HCT116 (cell line): ENCODE results near the gene HAUS8. TPM values are rescaled to one million over a fixed set of nuclear protein-coding genes. Genes with fewer than 3 reads are reported as not detected.

Experiments used
- ATAC-seq: fragments of 200-7000 bp; cut with Tn5 transposase; 2 replicates; pipeline ENCODE4 v1.9.1; 2020; ENCODE audit warnings: mild to moderate bottlenecking, moderate library complexity
- BruUV-seq: library from RNA; stranded (reverse); fragments of 400-500 nt; replicated peaks from 2 replicates; lab custom pipeline; 2021; lab: Mats Ljungman, UMichigan
- CTCF ChIA-PET: fragments of 300-600 bp; sonication (Branson Sonifier 250); formaldehyde crosslinking; loops from one replicate; lab custom pipeline; 2021; ENCODE audit warnings: antibody characterized with exemption; lab: Charles Lee
- POLR2A ChIA-PET: fragments of 300-600, 350-600 bp; sonication (Branson Sonifier 250); formaldehyde crosslinking; loops from one replicate; lab custom pipeline; 2021; ENCODE audit warnings: antibody characterized with exemption; lab: Charles Lee
- RAD21 ChIA-PET, 2 experiments: fragments of 300-600 bp; sonication (Branson Sonifier 250); formaldehyde crosslinking; loops; one replicate each; lab custom pipeline; 2023; ENCODE audit warnings: low total read pairs in 2 of 2; ENCODE audit not compliant: uncharacterized antibody in 2 of 2, unreplicated experiment in 2 of 2, low non-redundant PET in 1 of 2; lab: Charles Lee
- DNase-seq: peaks from one replicate; pipeline ENCODE4 v3.0.0-alpha.2; 2010; ENCODE audit warnings: low read depth, low spot score
- H2AFZ ChIP-seq: fragments of 200-600 bp; shearing (Covaris generic), sonication (generic); 2 replicates; pipeline ENCODE4 v1.6.1; 2017; ENCODE audit warnings: low read depth, mixed run types, mixed read lengths, antibody characterized with exemption, low read length; ENCODE audit not compliant: poor library complexity, severe bottlenecking
- H3K27ac ChIP-seq: 2 replicates; pipeline ENCODE4 v1.5.1; 2012; ENCODE audit warnings: low read depth, low read length
- H3K27me3 ChIP-seq: fragments of 200-600 bp; sonication (generic); 2 replicates; pipeline ENCODE4 v1.6.1; 2016; ENCODE audit warnings: mixed run types, low read length, mixed read lengths; ENCODE audit not compliant: insufficient read depth
- H3K36me3 ChIP-seq, 2 experiments: fragments of 200-500 bp in 1 of 2; fragments of 200-600 bp in 1 of 2; sonication (Bioruptor generic) in 1 of 2; sonication (generic) in 1 of 2; 2 replicates each; pipeline versions ENCODE4 v1.5.1 to v1.6.1; 2014 to 2016; ENCODE audit warnings: low read length in 2 of 2, inconsistent platforms in 1 of 2, mixed read lengths in 1 of 2, mixed run types in 1 of 2; ENCODE audit not compliant: insufficient read depth in 2 of 2, control insufficient read depth in 1 of 2
- H3K4me1 ChIP-seq, 2 experiments: fragments of 200-600 bp in 1 of 2; sonication (generic) in 1 of 2; 2 replicates each; pipeline versions ENCODE4 v1.5.1 to v1.6.1; 2012 to 2017; ENCODE audit warnings: low read length in 2 of 2, inconsistent platforms in 1 of 2, mild to moderate bottlenecking in 1 of 2, mixed read lengths in 1 of 2, mixed run types in 1 of 2, moderate library complexity in 1 of 2; ENCODE audit not compliant: insufficient read depth in 2 of 2, control insufficient read depth in 1 of 2
- H3K4me2 ChIP-seq: fragments of 200-600 bp; sonication (generic); 2 replicates; pipeline ENCODE4 v1.6.1; 2017; ENCODE audit warnings: mixed run types, low read length, mixed read lengths
- H3K4me3 ChIP-seq, 2 experiments: fragments of 200-600 bp in 1 of 2; sonication (generic) in 1 of 2; replicated peaks in 1 of 2; 2 replicates each; pipeline ENCODE4 v1.5.1; 2011 to 2016; ENCODE audit warnings: low read length in 2 of 2, control low read depth in 1 of 2, low read depth in 1 of 2, mild to moderate bottlenecking in 1 of 2, mixed read lengths in 1 of 2, mixed run types in 1 of 2
- H3K79me2 ChIP-seq: fragments of 200-600 bp; sonication (generic); 2 replicates; pipeline ENCODE4 v1.6.1; 2017; ENCODE audit warnings: mild to moderate bottlenecking, mixed run types, low read length, moderate library complexity, mixed read lengths; ENCODE audit not compliant: insufficient read depth
- H3K9ac ChIP-seq: fragments of 200-600 bp; sonication (generic); 2 replicates; pipeline ENCODE4 v1.6.1; 2016; ENCODE audit warnings: low read length, mixed read lengths
- H3K9me2 ChIP-seq: fragments of 200-600 bp; sonication (generic), shearing (Covaris generic); 2 replicates; pipeline ENCODE4 v1.6.1; 2017; ENCODE audit warnings: mixed run types, mild to moderate bottlenecking, moderate library complexity; ENCODE audit not compliant: insufficient read depth
- H3K9me3 ChIP-seq, 2 experiments: fragments of 200-500 bp in 1 of 2; fragments of 200-600 bp in 1 of 2; sonication (Bioruptor generic) in 1 of 2; sonication (generic) in 1 of 2; 2 replicates each; pipeline ENCODE4 v1.6.1; 2014 to 2017; ENCODE audit warnings: low read length in 2 of 2, mixed read lengths in 2 of 2, inconsistent platforms in 1 of 2, low read depth in 1 of 2, mild to moderate bottlenecking in 1 of 2, mixed run types in 1 of 2, moderate library complexity in 1 of 2; ENCODE audit not compliant: control insufficient read depth in 1 of 2, insufficient read depth in 1 of 2
- H4K20me1 ChIP-seq: fragments of 200-600 bp; sonication (generic), shearing (Covaris generic); 2 replicates; pipeline ENCODE4 v1.6.1; 2017; ENCODE audit warnings: mixed run types, mild to moderate bottlenecking, moderate library complexity; ENCODE audit not compliant: insufficient read depth
- CBX3 ChIP-seq: IDR thresholded peaks from 2 replicates; pipeline ENCODE4 v1.6.1; 2012; ENCODE audit warnings: low read depth
- ELF1 ChIP-seq: IDR thresholded peaks from 2 replicates; pipeline ENCODE4 v1.6.1; 2012; ENCODE audit warnings: low read depth, borderline replicate concordance
- POLR2A ChIP-seq: IDR thresholded peaks from 2 replicates; pipeline ENCODE4 v1.7.0; 2011; ENCODE audit warnings: borderline replicate concordance; ENCODE audit not compliant: insufficient read depth, insufficient read length; ENCODE audit errors: extremely low read depth
- POLR2AphosphoS5 ChIP-seq: IDR thresholded peaks from 2 replicates; pipeline ENCODE4 v1.6.1; 2011; ENCODE audit warnings: mild to moderate bottlenecking, low read depth, low read length, moderate library complexity
- SIN3A ChIP-seq: IDR thresholded peaks from 2 replicates; pipeline ENCODE4 v1.6.1; 2012; ENCODE audit warnings: low read depth
- SP1 ChIP-seq: IDR thresholded peaks from 2 replicates; pipeline ENCODE4 v1.6.1; 2012; ENCODE audit warnings: low read depth
- SRF ChIP-seq: IDR thresholded peaks from 2 replicates; pipeline ENCODE4 v1.6.1; 2012; ENCODE audit warnings: low read depth
- ZFX ChIP-seq: fragments of 450-650 bp; IDR thresholded peaks from 2 replicates; pipeline ENCODE4 v1.6.1; 2017
- ZNF274 ChIP-seq: fragments of 200-500 bp; sonication (Bioruptor generic); IDR thresholded peaks from 2 replicates; pipeline ENCODE4 v1.6.1; 2014; ENCODE audit warnings: mild to moderate bottlenecking, low read depth, low read length, inconsistent platforms
- intact Hi-C: fragments of 100-400 bp; cut with micrococcal nuclease; formaldehyde crosslinking; loops from 2 replicates; pipeline ENCODE4 v1.10.0; 2022
- total RNA-seq: library from RNA; stranded (reverse); gene quantifications from one replicate; pipeline ENCODE4 v1.2.1, GENCODE V29; 2021; ENCODE audit not compliant: unreplicated experiment
- TF ChIP-seq, protein P1 (sequence below): IDR thresholded peaks from 2 replicates; pipeline ENCODE4 v1.6.1; 2012
- TF ChIP-seq, protein P2 (sequence below): IDR thresholded peaks from 2 replicates; pipeline ENCODE4 v1.6.1; 2012; ENCODE audit warnings: low read depth

HAUS8 gene
- total RNA-seq, 1 experiment from 2014 or later = 23.6 TPM

DNA sequence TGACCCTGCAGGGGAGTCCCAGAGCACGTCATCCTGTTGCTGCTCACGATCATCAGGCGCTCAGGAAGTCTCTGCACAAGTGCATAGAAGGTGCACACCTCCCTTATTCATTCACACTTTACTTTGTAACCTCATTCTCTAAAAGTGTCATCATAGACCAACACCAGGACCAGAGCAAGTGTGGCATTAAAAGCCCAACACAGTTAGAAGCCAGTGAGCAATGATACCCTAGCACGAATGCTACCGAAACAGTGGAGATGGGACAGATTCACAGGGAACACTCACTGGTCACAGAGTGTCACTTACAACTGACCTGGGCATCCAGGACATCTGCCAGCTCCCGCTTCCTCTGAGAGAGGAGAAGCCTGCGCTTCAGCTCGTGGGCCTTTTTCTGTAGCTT lies 17.0 kb downstream of the HAUS8 start (continued):
- TF ChIP-seq, protein P1, sequence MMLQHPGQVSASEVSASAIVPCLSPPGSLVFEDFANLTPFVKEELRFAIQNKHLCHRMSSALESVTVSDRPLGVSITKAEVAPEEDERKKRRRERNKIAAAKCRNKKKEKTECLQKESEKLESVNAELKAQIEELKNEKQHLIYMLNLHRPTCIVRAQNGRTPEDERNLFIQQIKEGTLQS = no peak
- TF ChIP-seq SP1 (no peak), POLR2A (no peak), ELF1 (no peak), SIN3A (no peak)

- H3K79me2 ChIP-seq = no peaks in the 10 kb centered on the region
- no peak overlapping the region for H3K4me3 ChIP-seq
- ChIA-PET POLR2A (no interaction called here), CTCF (interaction anchor here (0.9 kb wide), 1 partner anchor 276 kb away, joined by 3 read pairs; no protein-coding TSS in a partner anchor), RAD21 (no interaction called here)
- no peak for ATAC-seq
- no peak overlapping the region for H3K9ac ChIP-seq
- no peak overlapping the region for H2AFZ ChIP-seq
- intact Hi-C loops = no loop called here
- H3K27me3 ChIP-seq = no peaks in the 10 kb centered on the region
- no peak for TF ChIP-seq ZFX
- TF ChIP-seq, protein P2, sequence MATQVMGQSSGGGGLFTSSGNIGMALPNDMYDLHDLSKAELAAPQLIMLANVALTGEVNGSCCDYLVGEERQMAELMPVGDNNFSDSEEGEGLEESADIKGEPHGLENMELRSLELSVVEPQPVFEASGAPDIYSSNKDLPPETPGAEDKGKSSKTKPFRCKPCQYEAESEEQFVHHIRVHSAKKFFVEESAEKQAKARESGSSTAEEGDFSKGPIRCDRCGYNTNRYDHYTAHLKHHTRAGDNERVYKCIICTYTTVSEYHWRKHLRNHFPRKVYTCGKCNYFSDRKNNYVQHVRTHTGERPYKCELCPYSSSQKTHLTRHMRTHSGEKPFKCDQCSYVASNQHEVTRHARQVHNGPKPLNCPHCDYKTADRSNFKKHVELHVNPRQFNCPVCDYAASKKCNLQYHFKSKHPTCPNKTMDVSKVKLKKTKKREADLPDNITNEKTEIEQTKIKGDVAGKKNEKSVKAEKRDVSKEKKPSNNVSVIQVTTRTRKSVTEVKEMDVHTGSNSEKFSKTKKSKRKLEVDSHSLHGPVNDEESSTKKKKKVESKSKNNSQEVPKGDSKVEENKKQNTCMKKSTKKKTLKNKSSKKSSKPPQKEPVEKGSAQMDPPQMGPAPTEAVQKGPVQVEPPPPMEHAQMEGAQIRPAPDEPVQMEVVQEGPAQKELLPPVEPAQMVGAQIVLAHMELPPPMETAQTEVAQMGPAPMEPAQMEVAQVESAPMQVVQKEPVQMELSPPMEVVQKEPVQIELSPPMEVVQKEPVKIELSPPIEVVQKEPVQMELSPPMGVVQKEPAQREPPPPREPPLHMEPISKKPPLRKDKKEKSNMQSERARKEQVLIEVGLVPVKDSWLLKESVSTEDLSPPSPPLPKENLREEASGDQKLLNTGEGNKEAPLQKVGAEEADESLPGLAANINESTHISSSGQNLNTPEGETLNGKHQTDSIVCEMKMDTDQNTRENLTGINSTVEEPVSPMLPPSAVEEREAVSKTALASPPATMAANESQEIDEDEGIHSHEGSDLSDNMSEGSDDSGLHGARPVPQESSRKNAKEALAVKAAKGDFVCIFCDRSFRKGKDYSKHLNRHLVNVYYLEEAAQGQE = no peak
- TF ChIP-seq CBX3 = no peak
- no peak for TF ChIP-seq ZNF274
- TF ChIP-seq, protein P1 = no peak
- no peak for TF ChIP-seq ELF1
- no peak for TF ChIP-seq SRF
- TF ChIP-seq POLR2AphosphoS5 = no peak
- no peak overlapping the region; the same call in 1 of the 2 replicates for H3K27ac ChIP-seq
- no peaks in the 10 kb centered on the region for H3K4me1 ChIP-seq
- no peaks in the 10 kb centered on the region for H3K9me2 ChIP-seq
- no peak for DNase-seq
- no peaks in the 10 kb centered on the region for H3K9me3 ChIP-seq
- no TSS peak for BruUV-seq
- H4K20me1 ChIP-seq = no peaks in the 10 kb centered on the region
- peaks cover 14 to 17% of the 10 kb centered on the region in 2 experiments; a peak in 3 of 4 replicates for H3K36me3 ChIP-seq
- H3K4me2 ChIP-seq = no peak overlapping the region
Observed at GRCh38 chr19:17055636-17056035, 19.6 kb downstream of the HAUS8 start.
